Mucosa of rectum (tissue), 2 donors: ENCODE data around the gene ERMAP.
"Not testable (repeated sequence)": the region's sequence is repeated elsewhere in the genome, so short reads cannot be mapped to it uniquely, and the experiment has no call there.

Experiments used
- H3K27ac ChIP-seq, 2 donors: one replicate each; pipeline ENCODE4 v1.7.0; 2013; ENCODE audit warnings: inconsistent platforms in 2 of 2, low read depth in 2 of 2, low read length in 2 of 2
- H3K27me3 ChIP-seq, 2 donors: one replicate each; pipeline ENCODE4 v1.7.0; 2013; ENCODE audit warnings: low read length in 2 of 2; ENCODE audit not compliant: control insufficient read depth in 2 of 2, insufficient read depth in 2 of 2
- H3K36me3 ChIP-seq, 2 donors: one replicate each; pipeline ENCODE4 v1.7.0; 2013; ENCODE audit warnings: low read length in 2 of 2; ENCODE audit not compliant: control insufficient read depth in 2 of 2, insufficient read depth in 2 of 2
- H3K4me1 ChIP-seq, 2 donors: one replicate each; pipeline ENCODE4 v1.7.0; 2013; ENCODE audit warnings: low read length in 2 of 2, mild to moderate bottlenecking in 1 of 2; ENCODE audit not compliant: control insufficient read depth in 2 of 2, insufficient read depth in 2 of 2
- H3K4me3 ChIP-seq, 2 donors: one replicate each; pipeline ENCODE4 v1.7.0; 2013; ENCODE audit warnings: low read length in 2 of 2
- H3K9ac ChIP-seq, 2 donors: one replicate each; pipeline ENCODE4 v1.7.0; 2013; ENCODE audit warnings: low read length in 2 of 2, low read depth in 1 of 2, mild to moderate bottlenecking in 1 of 2
- H3K9me3 ChIP-seq, 2 donors: one replicate each; pipeline ENCODE4 v1.7.0; 2013; ENCODE audit warnings: low read length in 2 of 2; ENCODE audit not compliant: control insufficient read depth in 2 of 2
- donor health status: healthy.
- donor health status: Normal muscosa, but diverticular disease.

Gene ERMAP

DNA sequence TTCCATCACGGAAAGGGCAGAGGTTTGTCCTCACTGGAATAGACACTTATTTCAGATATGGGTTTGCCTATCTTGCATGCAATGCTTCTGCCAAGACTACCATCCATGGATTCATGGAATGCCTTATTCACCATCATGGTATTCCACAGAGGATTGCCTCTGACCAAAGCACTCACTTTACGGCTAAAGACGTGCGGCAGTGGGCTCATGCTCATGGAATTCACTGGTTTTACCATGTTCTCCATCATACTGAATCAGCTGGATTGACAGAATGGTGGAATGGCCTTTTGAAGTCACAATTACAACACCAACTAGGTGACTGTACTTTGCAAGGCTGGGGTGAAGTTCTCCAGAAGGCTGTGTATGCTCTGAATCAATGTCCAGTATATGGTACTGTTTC lies 51.5 kb downstream of the ERMAP start:
- not testable (repeated sequence) for H3K27me3 ChIP-seq, H3K27ac ChIP-seq, H3K4me3 ChIP-seq, H3K9ac ChIP-seq, H3K36me3 ChIP-seq, H3K9me3 ChIP-seq, H3K4me1 ChIP-seq

DNA sequence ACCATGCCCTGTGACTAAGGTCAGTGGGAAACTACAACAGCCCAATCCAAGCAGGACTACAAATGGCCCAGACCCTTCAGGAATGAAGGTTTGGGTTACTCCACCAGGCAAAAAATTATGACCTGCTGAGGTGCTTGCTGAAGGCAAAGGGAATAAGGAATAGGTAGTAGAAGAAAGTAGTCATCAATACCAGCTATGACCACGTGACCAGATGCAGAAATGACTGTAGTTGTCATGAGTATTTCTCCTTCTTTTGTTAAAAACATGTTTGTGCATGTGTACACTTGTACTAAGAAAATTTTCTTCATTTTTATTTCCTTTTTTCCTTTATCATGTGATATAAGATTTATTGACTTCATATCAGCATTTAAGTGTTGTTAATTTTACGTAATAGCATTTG lies 52.3 kb downstream of the ERMAP start:
- H3K27me3 ChIP-seq, H3K27ac ChIP-seq, H3K4me1 ChIP-seq, H3K4me3 ChIP-seq, H3K9ac ChIP-seq, H3K36me3 ChIP-seq, H3K9me3 ChIP-seq: not testable (repeated sequence)

DNA sequence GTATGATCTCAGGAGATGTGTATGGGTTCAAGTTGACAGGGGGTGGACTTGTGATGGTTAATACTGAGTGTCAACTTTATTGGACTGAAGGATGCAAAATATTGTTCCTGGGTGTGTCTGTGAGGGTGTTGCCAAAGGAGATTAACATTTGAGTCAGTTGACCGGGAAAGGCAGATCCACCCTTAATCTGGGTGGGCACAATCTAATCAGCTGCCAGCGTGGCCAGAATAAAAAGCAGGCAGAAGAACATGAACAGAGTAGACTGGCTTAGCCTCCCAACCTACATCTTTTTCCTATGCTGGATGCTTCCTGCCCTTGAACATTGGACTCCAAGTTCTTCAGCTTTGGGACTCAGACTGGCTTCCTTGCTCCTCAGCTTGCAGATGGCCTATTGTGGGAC lies 52.8 kb downstream of the ERMAP start:
- not testable (repeated sequence) for H3K9me3 ChIP-seq, H3K4me1 ChIP-seq, H3K4me3 ChIP-seq, H3K36me3 ChIP-seq, H3K9ac ChIP-seq, H3K27me3 ChIP-seq, H3K27ac ChIP-seq

DNA sequence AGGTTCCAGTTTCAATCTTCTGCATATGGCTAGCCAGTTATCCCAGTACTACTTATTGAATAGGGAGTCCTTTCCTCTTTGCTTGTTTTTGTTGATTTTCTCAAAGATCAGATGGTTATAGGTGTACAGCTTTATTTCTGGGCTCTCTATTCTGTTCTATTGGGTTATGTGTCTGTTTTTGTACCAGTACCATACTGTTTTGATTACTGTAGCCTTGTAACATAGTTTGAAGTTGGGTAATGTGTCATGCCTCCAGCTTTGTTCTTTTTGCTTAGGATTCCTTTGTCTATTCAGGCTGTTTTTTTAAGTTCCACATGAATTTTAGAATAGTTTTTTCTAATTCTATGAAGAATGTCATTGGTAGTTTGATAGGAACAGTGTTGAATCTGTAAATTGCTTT lies 56.2 kb downstream of the ERMAP start:
- H3K4me3 ChIP-seq, H3K36me3 ChIP-seq, H3K27ac ChIP-seq, H3K27me3 ChIP-seq, H3K4me1 ChIP-seq, H3K9me3 ChIP-seq, H3K9ac ChIP-seq: not testable (repeated sequence)

DNA sequence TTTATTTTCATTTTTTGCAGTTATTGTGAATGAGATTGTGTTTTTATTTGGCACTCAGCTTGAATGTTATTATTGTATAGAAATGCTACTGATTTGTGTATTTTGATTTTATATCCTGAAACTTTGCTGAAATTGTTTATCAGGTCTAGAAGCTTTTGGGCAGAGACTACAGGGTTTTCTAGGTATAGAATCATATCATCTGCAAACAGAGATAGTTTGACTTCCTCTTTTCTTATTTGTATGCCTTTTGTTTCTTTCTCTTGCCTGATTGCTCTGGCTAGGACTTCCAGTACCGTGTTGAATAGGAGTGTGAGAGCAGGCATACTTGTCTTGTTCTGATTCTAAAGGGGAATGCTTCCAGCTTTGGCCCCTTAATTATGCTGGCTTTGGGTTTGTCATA lies 56.7 kb downstream of the ERMAP start:
- no peaks in the 10 kb centered on the region for H3K4me1 ChIP-seq
- H3K9me3 ChIP-seq, result no peaks in the 10 kb centered on the region
- no peaks in the 10 kb centered on the region for H3K36me3 ChIP-seq
- no peak overlapping the region for H3K4me3 ChIP-seq
- no peaks in the 10 kb centered on the region for H3K27me3 ChIP-seq
- no peak overlapping the region for H3K27ac ChIP-seq
- no peak overlapping the region for H3K9ac ChIP-seq

DNA sequence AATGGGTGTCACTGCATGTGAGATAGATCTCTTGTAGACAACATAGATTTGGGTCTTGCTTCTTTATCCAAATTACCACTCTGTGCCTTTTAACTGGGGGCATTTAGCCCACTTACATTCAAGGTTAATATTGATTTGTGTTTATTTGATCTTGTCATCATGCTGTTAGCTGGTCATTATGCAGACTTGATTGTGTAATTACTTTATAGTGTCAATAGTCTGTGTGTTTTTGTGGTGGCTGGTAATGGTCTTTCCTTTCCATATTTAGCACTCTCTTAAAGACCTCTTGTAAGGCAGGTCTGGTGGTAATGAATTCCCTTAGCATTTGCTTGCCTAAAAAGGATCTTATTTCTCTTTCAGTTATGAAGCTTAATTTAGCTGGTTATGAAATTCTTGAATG lies 59.1 kb downstream of the ERMAP start:
- Histone ChIP-seq H3K27ac (no peak overlapping the region), H3K9ac (no peak overlapping the region), H3K4me3 (no peak overlapping the region), H3K36me3 (no peaks in the 10 kb centered on the region), H3K4me1 (no peaks in the 10 kb centered on the region), H3K9me3 (no peaks in the 10 kb centered on the region), H3K27me3 (no peaks in the 10 kb centered on the region)

DNA sequence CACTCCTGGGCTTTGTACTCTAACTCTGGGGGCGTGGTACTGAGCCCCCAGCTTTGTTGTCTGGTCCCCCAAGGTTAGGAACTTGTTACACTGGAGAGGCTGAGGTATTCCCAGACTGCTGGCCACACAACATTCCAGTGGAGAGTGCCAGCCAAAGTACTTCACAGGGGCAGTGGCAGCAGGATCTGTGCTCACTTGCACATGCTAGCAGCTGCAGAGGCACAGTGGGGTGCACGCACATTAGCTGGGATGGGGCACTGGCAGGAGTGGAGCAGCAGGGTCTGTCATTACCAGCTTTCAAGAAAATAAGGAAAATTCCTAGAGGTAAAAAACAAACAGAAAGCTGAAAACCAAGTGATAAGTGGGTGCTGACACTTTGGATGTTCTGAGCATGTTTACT lies 60.5 kb downstream of the ERMAP start:
- Histone ChIP-seq H3K9me3 (no peaks in the 10 kb centered on the region), H3K27ac (no peak overlapping the region), H3K4me3 (no peak overlapping the region), H3K4me1 (no peaks in the 10 kb centered on the region), H3K27me3 (no peaks in the 10 kb centered on the region), H3K9ac (no peak overlapping the region), H3K36me3 (no peaks in the 10 kb centered on the region)

DNA sequence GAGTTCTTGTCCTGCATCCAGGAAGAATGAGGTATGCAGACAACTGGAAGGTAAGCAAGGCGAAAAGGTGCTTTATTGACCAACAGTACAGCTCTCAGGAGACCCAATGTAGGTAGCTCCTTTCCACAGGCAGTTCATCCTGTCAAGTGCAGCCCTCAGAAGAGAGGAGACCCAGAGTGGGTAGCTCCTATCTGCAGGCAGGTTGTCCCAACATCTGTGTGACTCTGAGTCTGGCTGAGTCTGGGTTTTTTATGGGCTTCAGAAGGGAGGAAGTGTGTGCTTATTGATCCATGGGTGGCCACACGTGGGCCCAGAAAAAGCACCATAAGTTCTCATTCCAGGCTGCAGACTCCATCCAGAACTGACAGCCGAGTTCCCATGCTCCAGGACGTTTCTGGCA lies 63.5 kb downstream of the ERMAP start:
- Histone ChIP-seq H3K27ac (no peak overlapping the region), H3K27me3 (no peaks in the 10 kb centered on the region), H3K9ac (no peak overlapping the region), H3K4me1 (no peaks in the 10 kb centered on the region), H3K4me3 (no peak overlapping the region), H3K36me3 (no peaks in the 10 kb centered on the region), H3K9me3 (no peaks in the 10 kb centered on the region)

DNA sequence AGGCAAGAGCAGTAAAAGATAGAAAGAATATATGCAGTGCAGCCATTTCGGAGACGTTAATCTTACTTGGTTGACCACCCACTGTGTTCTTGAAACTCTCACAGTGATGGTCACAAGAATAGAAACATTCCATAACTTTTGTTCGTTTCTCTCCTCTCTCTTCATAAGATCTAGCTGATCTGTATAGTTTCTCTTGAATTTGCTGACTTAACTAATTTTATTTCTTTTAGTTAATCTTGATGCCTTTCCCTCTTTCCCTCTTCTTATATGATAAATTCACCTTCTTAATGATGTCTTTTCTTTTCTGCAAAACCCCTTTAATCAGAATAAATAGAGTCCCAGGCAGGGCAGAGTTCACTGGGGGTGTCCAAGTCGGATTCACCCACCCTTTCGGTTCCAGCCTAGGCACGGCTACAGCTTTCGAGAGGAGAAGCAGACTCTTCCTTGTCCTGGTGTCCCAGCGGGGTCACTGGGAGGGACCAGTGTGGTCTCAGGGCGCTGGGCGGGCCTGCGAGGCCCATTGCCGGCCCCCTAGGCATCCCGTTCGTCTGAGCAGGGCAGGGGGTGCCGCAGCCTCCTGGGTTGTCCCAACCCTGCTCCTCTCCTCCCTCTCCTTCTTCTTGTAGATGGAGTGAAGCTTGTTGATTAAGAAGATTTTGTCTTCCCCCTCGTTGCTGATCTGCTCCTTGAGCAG lies 69.3 kb downstream of the ERMAP start:
- H3K36me3 ChIP-seq, result no peaks in the 10 kb centered on the region
- no peak overlapping the region for H3K4me3 ChIP-seq
- no peaks in the 10 kb centered on the region for H3K4me1 ChIP-seq
- no peaks in the 10 kb centered on the region for H3K9me3 ChIP-seq
- no peaks in the 10 kb centered on the region for H3K27me3 ChIP-seq
- no peak overlapping the region for H3K27ac ChIP-seq
- no peak overlapping the region for H3K9ac ChIP-seq

DNA sequence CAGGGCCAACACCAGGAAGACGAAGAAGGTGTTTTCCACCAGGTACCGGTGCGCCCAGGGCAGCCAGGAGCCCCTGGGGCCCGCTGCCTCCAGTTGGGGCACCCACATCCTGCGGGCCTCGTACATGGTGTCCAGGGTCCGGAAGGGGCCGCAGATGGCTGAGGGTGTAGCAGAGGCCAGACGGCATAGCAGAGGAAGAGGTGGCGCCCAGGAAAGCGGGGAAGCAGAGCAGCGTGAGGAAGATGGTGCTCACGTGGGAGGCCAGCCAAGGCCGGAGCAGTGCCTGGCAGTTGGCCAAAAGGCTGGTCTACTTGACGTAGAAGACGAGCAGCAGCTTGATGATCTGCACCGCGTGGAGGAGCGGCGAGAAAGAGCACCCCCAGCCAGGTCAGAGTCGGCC lies 69.9 kb downstream of the ERMAP start:
- no peaks in the 10 kb centered on the region for H3K9me3 ChIP-seq
- no peaks in the 10 kb centered on the region for H3K27me3 ChIP-seq
- no peaks in the 10 kb centered on the region for H3K36me3 ChIP-seq
- no peaks in the 10 kb centered on the region for H3K4me1 ChIP-seq
- H3K27ac ChIP-seq, result no peak overlapping the region
- no peak overlapping the region for H3K4me3 ChIP-seq
- no peak overlapping the region for H3K9ac ChIP-seq

DNA sequence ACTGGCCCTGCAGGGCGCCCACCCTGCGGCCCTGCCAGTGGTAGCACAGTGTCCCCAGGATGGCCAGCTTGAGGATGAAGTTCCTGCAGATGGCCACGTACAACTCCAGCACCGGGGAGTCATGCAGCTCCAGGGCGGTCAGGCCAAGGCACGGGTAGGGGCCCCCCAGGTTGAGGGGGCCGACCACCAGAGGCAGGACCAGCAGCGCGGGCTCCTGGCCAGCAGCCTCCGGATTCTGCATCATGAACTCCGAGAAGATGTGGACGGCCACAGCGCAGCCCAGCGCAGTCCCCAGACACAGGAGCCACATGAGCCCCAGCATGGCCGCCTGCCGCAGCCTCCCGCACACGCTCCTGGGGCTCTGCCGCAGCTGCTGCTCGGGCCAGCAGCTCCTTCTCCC lies 70.4 kb downstream of the ERMAP start:
- Histone ChIP-seq H3K27ac (no peak overlapping the region), H3K36me3 (no peaks in the 10 kb centered on the region), H3K9ac (no peak overlapping the region), H3K4me3 (no peak overlapping the region), H3K9me3 (no peaks in the 10 kb centered on the region), H3K27me3 (no peaks in the 10 kb centered on the region), H3K4me1 (no peaks in the 10 kb centered on the region)
